ENCODE data around the gene PLCB2.

Gene PLCB2

DNA sequence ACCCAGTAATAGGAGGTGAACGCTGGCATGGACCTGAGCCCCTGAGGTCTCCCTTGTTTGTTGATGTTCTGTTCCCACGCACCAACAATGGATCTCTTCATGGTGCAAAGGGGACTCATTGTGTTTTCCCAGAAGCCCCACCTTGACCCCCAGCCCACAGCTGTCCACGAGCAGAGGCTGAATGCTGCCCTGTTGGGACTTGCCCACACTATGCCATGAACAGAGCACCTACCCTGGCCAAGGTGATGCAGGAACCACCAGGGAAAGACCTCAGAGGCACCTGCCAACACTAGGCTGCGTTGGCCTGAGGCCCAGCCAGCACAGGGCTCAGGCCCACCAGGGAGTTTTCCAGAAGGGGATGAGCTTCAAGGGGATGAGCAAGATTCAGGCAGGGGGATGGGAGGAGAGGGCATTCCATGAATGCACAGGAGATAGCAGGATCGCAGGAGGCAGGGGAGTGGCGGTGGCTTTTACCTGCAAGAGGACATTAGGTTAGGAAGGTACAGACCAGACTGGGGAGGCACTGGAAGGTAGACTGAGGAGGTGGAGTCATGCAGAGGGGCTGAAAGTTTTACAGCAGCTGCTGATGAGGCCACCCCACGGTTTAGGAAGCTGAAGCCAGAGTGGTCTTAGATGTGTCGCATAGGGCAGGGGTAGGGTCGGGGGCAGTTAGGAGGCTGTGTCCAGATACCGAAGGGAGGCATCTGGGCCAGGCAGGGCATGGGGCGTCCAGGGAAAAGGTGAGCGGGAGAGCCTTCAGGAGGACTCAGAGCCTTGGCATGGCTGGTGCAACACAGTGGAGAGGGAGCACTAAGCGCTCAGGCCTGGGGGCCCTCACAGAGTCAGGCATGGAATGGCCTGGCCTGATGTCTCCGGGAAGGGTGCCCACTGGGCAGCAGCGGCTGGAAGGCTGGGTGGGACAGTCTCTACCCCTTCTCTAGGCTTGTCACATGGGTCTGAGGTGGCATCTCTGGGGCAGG is 39.1 kb upstream of the PLCB2 start:
- Histone ChIP-seq H3K4me3 (ENCODE audit: low read depth in 1 of 2, low read length in 1 of 2) (no peak overlapping the region), H3K36me3 (no peaks in the 10 kb centered on the region), H3K27me3 (no peaks in the 10 kb centered on the region), H3K27ac (no peak overlapping the region), H3K4me1 (ENCODE audit: control insufficient read depth in 1 of 2, insufficient read depth in 1 of 2, low read depth in 1 of 2, low read length in 1 of 2) (peaks cover 0 to 7% of the 10 kb centered on the region in 2 experiments), H3K9me3 (no peaks in the 10 kb centered on the region)
- no peak for TF ChIP-seq CTCF (IDR thresholded peaks at IDR 0.05)

- H3K36me3 ChIP-seq = no peaks in the 10 kb centered on the region
- no peaks in the 10 kb centered on the region for H3K9me3 ChIP-seq
- H3K27ac ChIP-seq = no peak overlapping the region
- H3K4me3 ChIP-seq (ENCODE audit: low read depth in 1 of 2, low read length in 1 of 2) = no peak overlapping the region
- peaks cover 0 to 7% of the 10 kb centered on the region in 2 experiments for H3K4me1 ChIP-seq (ENCODE audit: control insufficient read depth in 1 of 2, insufficient read depth in 1 of 2, low read depth in 1 of 2, low read length in 1 of 2)
- TF ChIP-seq CTCF (IDR thresholded peaks at IDR 0.05) = no peak
- no peaks in the 10 kb centered on the region for H3K27me3 ChIP-seq
These were observed 38.3 kb upstream of the PLCB2 start for GRCh38 chr15:40345867-40346578.

DNA sequence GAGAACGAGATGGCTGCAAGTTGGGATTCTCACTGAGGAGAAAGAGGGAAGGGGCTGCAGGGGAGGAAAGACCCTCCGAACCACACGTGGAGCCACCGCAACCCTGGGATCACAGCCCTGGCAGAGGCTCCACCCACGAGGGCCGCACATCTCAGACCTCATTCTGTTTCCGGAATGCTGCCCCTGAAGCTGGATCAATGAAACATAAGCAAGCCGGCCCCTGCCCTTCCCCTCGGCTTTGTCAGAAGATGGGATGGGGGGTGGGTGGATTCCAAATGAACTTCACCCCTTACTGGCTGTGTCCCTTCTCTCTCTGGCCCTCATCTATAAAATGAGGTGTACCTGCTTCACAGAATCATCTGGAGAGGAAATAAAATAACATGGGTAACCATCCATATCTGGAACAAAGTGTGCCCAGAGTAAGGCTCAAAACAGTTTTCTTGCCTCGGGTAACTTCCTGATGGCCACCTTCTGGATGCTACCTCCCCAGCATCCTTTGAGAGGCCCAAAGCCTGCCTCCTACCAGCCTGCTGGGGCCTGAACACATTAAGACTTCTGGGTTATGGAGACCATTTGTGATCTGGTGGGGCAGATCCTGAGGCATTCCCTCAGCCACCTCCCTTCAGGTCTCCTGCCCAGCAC is 37.6 kb upstream of the PLCB2 start:
- Histone ChIP-seq H3K9me3 (no peaks in the 10 kb centered on the region), H3K27ac (no peak overlapping the region), H3K4me1 (ENCODE audit: control insufficient read depth in 1 of 2, insufficient read depth in 1 of 2, low read depth in 1 of 2, low read length in 1 of 2) (peaks cover 0 to 13% of the 10 kb centered on the region in 2 experiments), H3K36me3 (no peaks in the 10 kb centered on the region), H3K4me3 (ENCODE audit: low read depth in 1 of 2, low read length in 1 of 2) (no peak overlapping the region), H3K27me3 (no peaks in the 10 kb centered on the region)
- TF ChIP-seq CTCF (IDR thresholded peaks at IDR 0.05) = no peak

DNA sequence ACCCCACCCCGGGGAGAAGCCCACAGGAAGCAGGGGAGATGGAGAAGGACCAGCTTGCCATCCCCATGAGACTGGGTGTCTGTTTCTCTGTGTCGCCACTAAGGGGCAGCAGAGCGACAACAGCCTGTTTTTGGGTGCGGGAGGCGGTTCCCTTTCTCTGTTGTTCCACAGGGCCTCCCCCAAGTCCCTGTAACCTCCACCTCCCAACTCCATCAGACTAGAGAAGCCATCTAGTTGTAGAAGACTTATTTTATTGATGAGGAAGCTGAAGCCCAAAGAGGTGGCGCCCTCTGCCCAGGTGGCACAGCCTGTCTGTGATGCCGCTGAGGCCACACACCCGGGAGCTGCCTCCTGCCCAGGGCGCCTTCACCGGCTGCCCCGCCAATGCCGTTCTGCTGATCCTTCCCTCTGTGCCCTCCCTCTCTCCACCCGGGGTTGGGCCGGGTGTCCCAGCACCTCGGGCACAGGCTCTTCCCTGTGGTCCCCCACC is 36.9 kb upstream of the PLCB2 start:
- Histone ChIP-seq H3K27me3 (no peaks in the 10 kb centered on the region), H3K27ac (no peak overlapping the region), H3K36me3 (no peaks in the 10 kb centered on the region), H3K4me3 (ENCODE audit: low read depth in 1 of 2, low read length in 1 of 2) (no peak overlapping the region), H3K9me3 (no peaks in the 10 kb centered on the region), H3K4me1 (ENCODE audit: control insufficient read depth in 1 of 2, insufficient read depth in 1 of 2, low read depth in 1 of 2, low read length in 1 of 2) (peaks cover 0 to 16% of the 10 kb centered on the region in 2 experiments)
- TF ChIP-seq CTCF (IDR thresholded peaks at IDR 0.05) = peak; percentile 85

- Histone ChIP-seq H3K27ac (no peak overlapping the region), H3K4me3 (ENCODE audit: low read depth in 1 of 2, low read length in 1 of 2) (no peak overlapping the region), H3K36me3 (no peaks in the 10 kb centered on the region), H3K4me1 (ENCODE audit: control insufficient read depth in 1 of 2, insufficient read depth in 1 of 2, low read depth in 1 of 2, low read length in 1 of 2) (peaks cover 0 to 16% of the 10 kb centered on the region in 2 experiments), H3K9me3 (no peaks in the 10 kb centered on the region), H3K27me3 (no peaks in the 10 kb centered on the region)
- no peak for TF ChIP-seq CTCF (IDR thresholded peaks at IDR 0.05)
These were observed 36.5 kb upstream of the PLCB2 start for GRCh38 chr15:40344217-40344616.
